ENCODE results near the gene ZFHX3.

GRCh38 chr16:72924927-72925630 lies 122.8 kb downstream of the ZFHX3 start:
- TF ChIP-seq CTCF (IDR thresholded peaks at IDR 0.05; ENCODE audit: poor library complexity, severe bottlenecking) (no peak), EZH2 (IDR thresholded peaks at IDR 0.05; ENCODE audit: borderline replicate concordance, insufficient read depth, low read length, poor library complexity, severe bottlenecking) (no peak), REST (IDR thresholded peaks at IDR 0.05; ENCODE audit: borderline replicate concordance) (no peak), TAF1 (IDR thresholded peaks at IDR 0.05; ENCODE audit: low read depth) (no peak)

All from neural cell (in vitro differentiated cells).